Astrocyte (in vitro differentiated cells and primary cell): ENCODE results near the gene VASN. TPM values are rescaled to one million over a fixed set of nuclear protein-coding genes. Genes with fewer than 3 reads are reported as not detected.

Experiments
- DNase-seq: peaks from one replicate; pipeline ENCODE4 v3.0.0-alpha.2; 2010; ENCODE audit warnings: low read depth
- FAIRE-seq: peaks from 2 replicates; lab custom pipeline; 2011; peaks lifted over from hg19 to GRCh38; lab: Jason Lieb, UNC
- H2AFZ ChIP-seq: 2 replicates; pipeline ENCODE4 v1.6.0; 2012; ENCODE audit warnings: low read depth, low read length, inconsistent platforms
- H3K27ac ChIP-seq: 2 replicates; pipeline ENCODE4 v1.5.1; 2011; ENCODE audit warnings: low read depth, low read length, inconsistent platforms
- H3K27me3 ChIP-seq: 2 replicates; pipeline ENCODE4 v1.6.0; 2011; ENCODE audit warnings: low read length, inconsistent platforms; ENCODE audit not compliant: insufficient read depth
- H3K36me3 ChIP-seq: 2 replicates; pipeline ENCODE4 v1.5.1; 2011; ENCODE audit warnings: low read length, inconsistent platforms; ENCODE audit not compliant: insufficient read depth
- H3K4me1 ChIP-seq: 2 replicates; pipeline ENCODE4 v1.5.1; 2011; ENCODE audit warnings: low read length, inconsistent platforms; ENCODE audit not compliant: insufficient read depth
- H3K4me2 ChIP-seq: 2 replicates; pipeline ENCODE4 v1.6.0; 2012; ENCODE audit warnings: low read length, inconsistent platforms
- H3K4me3 ChIP-seq: 2 replicates; pipeline ENCODE4 v1.5.1; 2011; ENCODE audit warnings: low read depth, mild to moderate bottlenecking, low read length, inconsistent platforms; ENCODE audit not compliant: insufficient read depth
- H3K79me2 ChIP-seq: 2 replicates; pipeline ENCODE4 v1.6.0; 2012; ENCODE audit warnings: mild to moderate bottlenecking, low read length, inconsistent platforms; ENCODE audit not compliant: insufficient read depth
- H3K9ac ChIP-seq: 2 replicates; pipeline ENCODE4 v1.6.0; 2012; ENCODE audit warnings: mild to moderate bottlenecking, low read length, inconsistent platforms
- H3K9me3 ChIP-seq: 2 replicates; pipeline ENCODE4 v1.5.1; 2012; ENCODE audit warnings: low read depth, mild to moderate bottlenecking, low read length, inconsistent platforms; ENCODE audit not compliant: insufficient read depth
- H4K20me1 ChIP-seq: 2 replicates; pipeline ENCODE4 v1.6.0; 2012; ENCODE audit warnings: low read length, inconsistent platforms; ENCODE audit not compliant: insufficient read depth
- H3K27ac Mint-ChIP-seq: one replicate; pipeline ENCODE4 v1.8.0; 2021; ENCODE audit warnings: mild to moderate bottlenecking, mixed read lengths; ENCODE audit not compliant: unreplicated experiment
- H3K27me3 Mint-ChIP-seq: one replicate; pipeline ENCODE4 v1.8.0; 2021; ENCODE audit warnings: low read depth, mixed read lengths; ENCODE audit not compliant: unreplicated experiment
- H3K36me3 Mint-ChIP-seq: one replicate; pipeline ENCODE4 v1.8.0; 2021; ENCODE audit warnings: low read depth, mixed read lengths; ENCODE audit not compliant: unreplicated experiment
- H3K4me1 Mint-ChIP-seq: one replicate; pipeline ENCODE4 v1.8.0; 2021; ENCODE audit warnings: low read depth, mixed read lengths; ENCODE audit not compliant: unreplicated experiment
- H3K4me3 Mint-ChIP-seq: one replicate; pipeline ENCODE4 v1.8.0; 2021; ENCODE audit warnings: mild to moderate bottlenecking, moderate library complexity, mixed read lengths; ENCODE audit not compliant: unreplicated experiment
- H3K9me3 Mint-ChIP-seq: one replicate; pipeline ENCODE4 v1.8.0; 2021; ENCODE audit warnings: mild to moderate bottlenecking, mixed read lengths; ENCODE audit not compliant: unreplicated experiment
- EZH2 ChIP-seq: IDR thresholded peaks from 2 replicates; pipeline ENCODE4 v1.6.1; 2012; ENCODE audit warnings: mild to moderate bottlenecking, low read length, inconsistent platforms; ENCODE audit not compliant: insufficient read depth
- total RNA-seq: library from RNA; stranded (reverse); gene quantifications from 2 replicates; pipeline ENCODE4 v1.2.1, GENCODE V29; 2021
- TF ChIP-seq, protein P1 (sequence below): IDR thresholded peaks from 2 replicates; pipeline ENCODE4 v1.5.1; 2011; ENCODE audit warnings: low read depth, mild to moderate bottlenecking, inconsistent platforms, low read length, moderate library complexity; ENCODE audit not compliant: insufficient read depth

Gene VASN
- total RNA-seq, 1 donor from 2014 or later: 32.0 TPM

DNA sequence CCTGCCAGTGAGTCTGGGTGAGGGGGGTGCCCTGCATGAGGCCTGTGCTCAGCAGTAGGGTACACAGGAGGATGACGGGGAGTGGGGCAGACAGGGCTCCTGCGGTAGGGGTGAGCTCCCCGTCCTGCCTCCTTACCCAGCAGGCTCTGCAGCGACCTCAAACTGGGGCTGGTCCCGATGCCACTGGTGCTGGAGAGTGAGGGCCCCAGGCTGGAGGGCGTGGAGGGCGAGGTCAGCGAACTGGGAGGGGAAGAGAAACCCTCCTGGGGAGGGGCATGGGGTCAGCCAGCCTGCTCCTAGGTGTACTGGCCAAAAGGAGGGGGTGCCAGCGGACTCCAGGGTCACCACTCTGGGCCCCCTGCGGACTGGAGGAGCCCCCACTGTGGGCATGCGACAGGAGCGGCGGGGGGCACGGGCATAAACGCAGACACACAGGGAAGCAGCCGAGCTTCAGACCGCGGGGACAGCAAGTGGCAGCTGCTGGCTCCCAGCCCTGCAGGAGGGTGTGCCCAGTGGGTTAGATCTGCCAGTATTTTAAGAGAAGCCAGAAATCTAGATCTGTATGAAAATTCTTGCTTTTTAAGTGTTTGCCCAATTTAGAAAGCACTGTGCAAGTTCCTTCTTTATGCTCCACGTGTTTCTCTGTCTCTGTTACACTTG lies 9.0 kb upstream of the VASN start:
- Histone ChIP-seq H3K4me3 (no peak overlapping the region), H3K27me3 (no peaks in the 10 kb centered on the region), H3K4me1 (no peaks in the 10 kb centered on the region), H3K36me3 (no peaks in the 10 kb centered on the region), H3K9ac (no peak overlapping the region), H2AFZ (no peak overlapping the region), H3K27ac (no peak overlapping the region), H3K9me3 (no peaks in the 10 kb centered on the region), H3K79me2 (no peaks in the 10 kb centered on the region), H3K4me2 (no peak overlapping the region), H4K20me1 (no peaks in the 10 kb centered on the region)
- Mint-ChIP-seq H3K4me1 (peaks cover 5% of the 10 kb centered on the region), H3K4me3 (no peak overlapping the region), H3K27me3 (no peaks in the 10 kb centered on the region), H3K9me3 (no peaks in the 10 kb centered on the region), H3K36me3 (peaks cover 4% of the 10 kb centered on the region), H3K27ac (peak overlapping the region; percentile 41)
- no peak for TF ChIP-seq EZH2
- TF ChIP-seq, protein P1, sequence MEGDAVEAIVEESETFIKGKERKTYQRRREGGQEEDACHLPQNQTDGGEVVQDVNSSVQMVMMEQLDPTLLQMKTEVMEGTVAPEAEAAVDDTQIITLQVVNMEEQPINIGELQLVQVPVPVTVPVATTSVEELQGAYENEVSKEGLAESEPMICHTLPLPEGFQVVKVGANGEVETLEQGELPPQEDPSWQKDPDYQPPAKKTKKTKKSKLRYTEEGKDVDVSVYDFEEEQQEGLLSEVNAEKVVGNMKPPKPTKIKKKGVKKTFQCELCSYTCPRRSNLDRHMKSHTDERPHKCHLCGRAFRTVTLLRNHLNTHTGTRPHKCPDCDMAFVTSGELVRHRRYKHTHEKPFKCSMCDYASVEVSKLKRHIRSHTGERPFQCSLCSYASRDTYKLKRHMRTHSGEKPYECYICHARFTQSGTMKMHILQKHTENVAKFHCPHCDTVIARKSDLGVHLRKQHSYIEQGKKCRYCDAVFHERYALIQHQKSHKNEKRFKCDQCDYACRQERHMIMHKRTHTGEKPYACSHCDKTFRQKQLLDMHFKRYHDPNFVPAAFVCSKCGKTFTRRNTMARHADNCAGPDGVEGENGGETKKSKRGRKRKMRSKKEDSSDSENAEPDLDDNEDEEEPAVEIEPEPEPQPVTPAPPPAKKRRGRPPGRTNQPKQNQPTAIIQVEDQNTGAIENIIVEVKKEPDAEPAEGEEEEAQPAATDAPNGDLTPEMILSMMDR: no peak
- FAIRE-seq: no peak
- DNase-seq: no peak

DNA sequence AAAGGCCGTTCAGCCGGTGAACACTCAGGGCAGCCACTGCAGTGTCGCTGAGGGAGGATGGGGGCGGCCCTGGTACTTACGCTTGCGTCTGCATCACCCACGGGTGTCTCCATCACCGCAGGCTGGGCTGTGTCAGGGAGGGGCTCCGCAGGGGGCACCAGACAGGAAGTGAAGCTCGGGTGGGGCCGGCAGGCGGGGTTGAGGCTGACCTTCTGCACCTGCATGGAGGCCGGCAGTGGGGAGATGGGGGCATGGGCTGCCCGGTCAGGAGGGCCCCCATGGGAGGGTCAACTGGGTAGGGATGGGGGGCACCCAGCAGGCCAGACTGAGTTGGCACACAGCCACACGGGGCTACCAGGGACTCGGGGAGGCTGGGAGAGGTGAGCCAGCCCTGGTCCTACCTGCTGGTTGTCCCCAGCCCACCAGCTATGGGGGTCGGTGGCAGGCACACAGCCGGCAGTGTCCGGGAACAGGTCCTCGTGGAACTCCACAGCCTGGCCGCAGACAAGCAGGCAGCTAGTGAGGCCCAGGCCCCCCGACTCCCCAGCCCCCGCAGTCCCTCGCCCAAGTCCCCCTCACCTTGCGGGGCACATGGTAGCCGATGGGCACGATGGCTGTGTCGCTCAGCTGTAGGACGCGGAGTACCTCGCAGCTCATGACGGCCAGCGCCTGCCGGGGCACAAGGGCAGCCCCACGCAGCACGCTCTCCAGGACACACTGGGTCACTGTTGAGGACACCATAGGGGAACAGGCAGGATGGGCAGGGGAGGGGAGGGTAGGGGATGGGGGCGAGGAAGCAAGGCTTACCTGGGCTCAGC lies 7.2 kb upstream of the VASN start:
- Mint-ChIP-seq H3K27me3 (no peaks in the 10 kb centered on the region), H3K36me3 (peaks cover 4% of the 10 kb centered on the region), H3K4me1 (peaks cover 11% of the 10 kb centered on the region), H3K4me3 (no peak overlapping the region), H3K27ac (no peak overlapping the region), H3K9me3 (no peaks in the 10 kb centered on the region)
- Histone ChIP-seq H2AFZ (no peak overlapping the region), H3K79me2 (no peaks in the 10 kb centered on the region), H3K27ac (no peak overlapping the region), H3K4me3 (no peak overlapping the region), H3K36me3 (no peaks in the 10 kb centered on the region), H3K9me3 (no peaks in the 10 kb centered on the region), H4K20me1 (no peaks in the 10 kb centered on the region), H3K4me1 (peaks cover 8% of the 10 kb centered on the region), H3K27me3 (no peaks in the 10 kb centered on the region), H3K4me2 (no peak overlapping the region), H3K9ac (no peak overlapping the region)
- FAIRE-seq: no peak
- DNase-seq: no peak
- no peak for TF ChIP-seq EZH2
- TF ChIP-seq, protein P1: no peak
